SK-N-SH treated with all-trans-retinoic acid at 6 μM for 48 hours (cell line): ENCODE measurements around the gene SF3A1.

Experiments
- CREB5 ChIP-seq: fragments of 250-450 bp; sonication (Bioruptor Pico); IDR thresholded peaks from 2 replicates; pipeline ENCODE4 v1.5.1; 2020; ENCODE audit warnings: low read depth, mild to moderate bottlenecking, moderate library complexity
- GLIS3 ChIP-seq: fragments of 250-450 bp; sonication (Bioruptor Pico); IDR thresholded peaks from 2 replicates; pipeline ENCODE4 v1.5.0; 2020; ENCODE audit warnings: mild to moderate bottlenecking, moderate library complexity
- ISL1 ChIP-seq: fragments of 250-450 bp; sonication (Bioruptor Pico); IDR thresholded peaks from 2 replicates; pipeline ENCODE4 v2.1.2; 2022; ENCODE audit warnings: mild to moderate bottlenecking, moderate library complexity
- OSR1 ChIP-seq: fragments of 250-450 bp; sonication (Bioruptor Pico); IDR thresholded peaks from 2 replicates; pipeline ENCODE4 v1.8.0; 2022; ENCODE audit warnings: moderate library complexity, mild to moderate bottlenecking, inconsistent platforms
- PATZ1 ChIP-seq: fragments of 250-450 bp; sonication (Bioruptor Pico); IDR thresholded peaks from 2 replicates; pipeline ENCODE4 v1.8.0; 2020; ENCODE audit warnings: mild to moderate bottlenecking, moderate library complexity, borderline replicate concordance
- RARB ChIP-seq: fragments of 250-450 bp; sonication (Bioruptor Pico); IDR thresholded peaks from 2 replicates; pipeline ENCODE4 v1.8.0; 2021; ENCODE audit warnings: mild to moderate bottlenecking, moderate library complexity
- ZFP3 ChIP-seq: fragments of 250-450 bp; sonication (Bioruptor Pico); IDR thresholded peaks from 2 replicates; pipeline ENCODE4 v1.5.0; 2020; ENCODE audit warnings: mild to moderate bottlenecking, moderate library complexity
- ZFP30 ChIP-seq: fragments of 450-650 bp; formaldehyde crosslinking; IDR thresholded peaks from 2 replicates; pipeline ENCODE4 v1.5.0; 2022; ENCODE audit warnings: mild to moderate bottlenecking, moderate library complexity
- ZNF70 ChIP-seq: fragments of 450-650 bp; formaldehyde crosslinking; IDR thresholded peaks from 2 replicates; pipeline ENCODE4 v1.5.0; 2020; ENCODE audit warnings: mild to moderate bottlenecking, moderate library complexity
- ZNF8 ChIP-seq: fragments of 450-650 bp; formaldehyde crosslinking; IDR thresholded peaks from 2 replicates; pipeline ENCODE4 v1.5.0; 2020; ENCODE audit warnings: mild to moderate bottlenecking, moderate library complexity
- TF ChIP-seq, protein P1 (sequence below): fragments of 250-450 bp; sonication (Bioruptor Pico); IDR thresholded peaks from 2 replicates; pipeline ENCODE4 v1.5.1; 2021; ENCODE audit warnings: mild to moderate bottlenecking, moderate library complexity

- no peak for TF ChIP-seq ZNF8 (CRISPR knock-in tag)
- TF ChIP-seq ZNF70 (CRISPR knock-in tag): no peak
- TF ChIP-seq PATZ1 (CRISPR knock-in tag): no peak
- no peak for TF ChIP-seq RARB (CRISPR knock-in tag)
- TF ChIP-seq ISL1 (CRISPR knock-in tag): no peak
- TF ChIP-seq ZFP30 (CRISPR knock-in tag): no peak
- no peak for TF ChIP-seq CREB5 (CRISPR knock-in tag)
- TF ChIP-seq, protein P1, sequence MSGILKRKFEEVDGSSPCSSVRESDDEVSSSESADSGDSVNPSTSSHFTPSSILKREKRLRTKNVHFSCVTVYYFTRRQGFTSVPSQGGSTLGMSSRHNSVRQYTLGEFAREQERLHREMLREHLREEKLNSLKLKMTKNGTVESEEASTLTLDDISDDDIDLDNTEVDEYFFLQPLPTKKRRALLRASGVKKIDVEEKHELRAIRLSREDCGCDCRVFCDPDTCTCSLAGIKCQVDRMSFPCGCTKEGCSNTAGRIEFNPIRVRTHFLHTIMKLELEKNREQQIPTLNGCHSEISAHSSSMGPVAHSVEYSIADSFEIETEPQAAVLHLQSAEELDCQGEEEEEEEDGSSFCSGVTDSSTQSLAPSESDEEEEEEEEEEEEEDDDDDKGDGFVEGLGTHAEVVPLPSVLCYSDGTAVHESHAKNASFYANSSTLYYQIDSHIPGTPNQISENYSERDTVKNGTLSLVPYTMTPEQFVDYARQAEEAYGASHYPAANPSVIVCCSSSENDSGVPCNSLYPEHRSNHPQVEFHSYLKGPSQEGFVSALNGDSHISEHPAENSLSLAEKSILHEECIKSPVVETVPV (CRISPR knock-in tag): no peak
- no peak for TF ChIP-seq GLIS3 (CRISPR knock-in tag)
- no peak for TF ChIP-seq OSR1 (CRISPR knock-in tag)
- TF ChIP-seq ZFP3 (CRISPR knock-in tag): no peak
Measured at GRCh38 chr22:30297991-30298701, 58.5 kb downstream of the SF3A1 start.
